MCF 10A (cell line): ENCODE data around the gene RASA2. TPM values are rescaled to one million over a fixed set of nuclear protein-coding genes. Genes with fewer than 3 reads are reported as not detected.

Experiments
- BruUV-seq: library from RNA; stranded (reverse); fragments of 400-500 nt; replicated peaks from 2 replicates; lab custom pipeline; 2021; lab: Mats Ljungman, UMichigan
- CTCF ChIA-PET: fragments of 300-600 bp; sonication (Branson Sonifier 250); formaldehyde crosslinking; extraction: SDS; loops from one replicate; lab custom pipeline; 2021; ENCODE audit warnings: antibody characterized with exemption, inconsistent platforms; lab: Yijun Ruan, JAX
- POLR2A ChIA-PET: fragments of 300-600, 350-650 bp; sonication (Branson Sonifier 250); formaldehyde crosslinking; extraction: SDS; loops from one replicate; lab custom pipeline; 2020; ENCODE audit warnings: antibody characterized with exemption, inconsistent platforms; lab: Yijun Ruan, JAX
- DNase-seq: peaks from one replicate; pipeline ENCODE4 v3.0.0-alpha.2; 2018; ENCODE audit not compliant: unreplicated experiment
- H3K27ac Mint-ChIP-seq: one replicate; pipeline ENCODE4 v1.8.0; 2022; ENCODE audit warnings: mild to moderate bottlenecking, low read depth, mixed read lengths; ENCODE audit not compliant: unreplicated experiment
- H3K27me3 Mint-ChIP-seq: one replicate; pipeline ENCODE4 v1.8.0; 2022; ENCODE audit warnings: mixed read lengths; ENCODE audit not compliant: insufficient read depth, unreplicated experiment
- H3K36me3 Mint-ChIP-seq: one replicate; pipeline ENCODE4 v1.8.0; 2022; ENCODE audit warnings: mild to moderate bottlenecking, moderate library complexity, mixed read lengths; ENCODE audit not compliant: insufficient read depth, unreplicated experiment
- H3K4me1 Mint-ChIP-seq: one replicate; pipeline ENCODE4 v1.8.0; 2022; ENCODE audit warnings: mixed read lengths; ENCODE audit not compliant: insufficient read depth, unreplicated experiment
- H3K4me3 Mint-ChIP-seq: one replicate; pipeline ENCODE4 v1.8.0; 2022; ENCODE audit warnings: mild to moderate bottlenecking, moderate library complexity, mixed read lengths; ENCODE audit not compliant: unreplicated experiment
- H3K9me3 Mint-ChIP-seq: one replicate; pipeline ENCODE4 v1.8.0; 2022; ENCODE audit warnings: mixed read lengths; ENCODE audit not compliant: unreplicated experiment
- CTCF ChIP-seq: fragments of 200-600 bp; IDR thresholded peaks from one replicate; pipeline ENCODE4 v1.8.0; 2022; ENCODE audit warnings: antibody characterized with exemption, mild to moderate bottlenecking; ENCODE audit not compliant: unreplicated experiment
- intact Hi-C: fragments of 100-400 bp; cut with micrococcal nuclease; formaldehyde crosslinking; loops from 2 replicates; pipeline ENCODE4 v1.14.1; 2022
- total RNA-seq: library from RNA; stranded (reverse); gene quantifications from 2 replicates; pipeline ENCODE4 v1.2.3, GENCODE V29; 2022

Gene RASA2
- total RNA-seq, 1 experiment from 2014 or later: 19.5 TPM

DNA sequence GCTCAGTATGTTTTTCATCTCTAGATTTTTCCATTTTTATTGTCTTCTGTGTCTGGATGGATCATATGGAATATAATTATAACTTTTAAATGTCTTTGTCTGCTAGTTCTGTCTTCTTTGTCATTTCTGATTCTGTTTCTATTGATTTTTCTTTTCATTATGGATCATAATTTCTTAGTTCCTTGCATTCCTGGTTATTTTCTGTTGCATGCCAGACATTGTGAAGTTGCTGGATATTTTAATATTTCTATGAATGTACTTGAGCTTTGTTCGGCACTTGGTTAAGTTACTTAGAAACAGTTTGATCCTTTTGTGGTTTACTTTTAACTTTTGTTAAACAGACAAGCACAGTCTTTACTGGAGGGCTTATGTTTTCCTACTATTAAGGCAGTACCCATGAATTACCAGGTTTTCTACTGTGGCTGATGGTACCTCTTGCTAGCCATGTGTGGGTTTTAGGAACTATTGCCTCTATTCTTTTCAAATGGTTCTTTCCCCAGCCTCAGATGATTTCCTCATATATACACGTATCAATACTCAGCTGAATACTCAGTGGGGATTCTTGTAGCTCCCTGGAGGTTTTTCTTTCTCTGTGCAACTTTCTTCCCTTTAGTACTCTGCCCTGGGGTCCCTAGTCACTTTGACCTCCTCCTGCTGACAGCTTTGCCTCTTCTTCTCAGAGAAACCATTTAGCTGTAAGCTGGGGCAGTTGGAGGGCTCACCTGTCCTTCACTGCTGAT lies 64.3 kb downstream of the RASA2 start:
- Mint-ChIP-seq H3K36me3 (peaks cover 27% of the 10 kb centered on the region), H3K4me3 (no peak overlapping the region), H3K9me3 (peaks cover 21% of the 10 kb centered on the region), H3K27ac (no peak overlapping the region), H3K4me1 (no peaks in the 10 kb centered on the region), H3K27me3 (no peaks in the 10 kb centered on the region)
- CTCF ChIA-PET: interaction anchor here (0.5 to 1.3 kb wide), 6 partner anchors 15 to 109 kb away, joined by 3 to 6 read pairs (median 4); no protein-coding TSS in a partner anchor
- TF ChIP-seq CTCF: no peak
- no TSS peak for BruUV-seq
- POLR2A ChIA-PET: no interaction called here
- DNase-seq: no peak
- intact Hi-C loops: no loop called here

DNA sequence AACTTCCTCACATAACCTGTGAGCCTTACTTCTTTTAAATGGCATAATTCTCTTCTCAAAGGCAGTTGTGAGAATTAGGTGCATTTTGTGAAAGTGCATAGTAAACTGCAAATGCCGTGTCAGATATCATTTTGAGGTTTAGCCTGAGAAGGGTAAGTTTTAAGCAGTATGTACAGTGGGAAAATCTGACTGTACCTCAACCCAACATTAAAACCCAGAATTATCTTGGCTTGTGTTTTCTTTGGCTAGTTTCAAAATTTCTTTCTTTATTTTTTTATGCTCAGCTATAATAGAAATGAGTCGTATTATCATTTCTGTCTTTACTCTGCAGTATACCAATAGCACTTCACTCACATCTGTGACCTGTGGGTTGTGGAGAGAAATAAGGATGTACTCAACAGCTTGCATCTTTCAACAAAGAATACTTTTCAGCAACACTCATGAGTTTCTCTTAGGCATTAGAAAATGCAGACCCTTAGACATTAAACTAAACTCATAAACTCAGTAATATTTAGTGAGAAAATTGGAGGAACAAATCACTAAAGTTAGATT lies 65.7 kb downstream of the RASA2 start:
- ChIA-PET POLR2A (interaction anchor here (0.6 to 1.0 kb wide), 2 partner anchors 11 to 325 kb away, joined by 3 read pairs; no protein-coding TSS in a partner anchor), CTCF (interaction anchor here (0.7 to 1.6 kb wide), 4 partner anchors 8 to 595 kb away, joined by 3 to 14 read pairs (median 4); no protein-coding TSS in a partner anchor)
- no TSS peak for BruUV-seq
- H3K4me1 Mint-ChIP-seq: no peaks in the 10 kb centered on the region
- peaks cover 12% of the 10 kb centered on the region for H3K9me3 Mint-ChIP-seq
- H3K36me3 Mint-ChIP-seq: peaks cover 13% of the 10 kb centered on the region
- H3K27ac Mint-ChIP-seq: no peak overlapping the region
- intact Hi-C loops: no loop called here
- no peak for TF ChIP-seq CTCF
- DNase-seq: no peak
- H3K27me3 Mint-ChIP-seq: no peaks in the 10 kb centered on the region
- no peak overlapping the region for H3K4me3 Mint-ChIP-seq

DNA sequence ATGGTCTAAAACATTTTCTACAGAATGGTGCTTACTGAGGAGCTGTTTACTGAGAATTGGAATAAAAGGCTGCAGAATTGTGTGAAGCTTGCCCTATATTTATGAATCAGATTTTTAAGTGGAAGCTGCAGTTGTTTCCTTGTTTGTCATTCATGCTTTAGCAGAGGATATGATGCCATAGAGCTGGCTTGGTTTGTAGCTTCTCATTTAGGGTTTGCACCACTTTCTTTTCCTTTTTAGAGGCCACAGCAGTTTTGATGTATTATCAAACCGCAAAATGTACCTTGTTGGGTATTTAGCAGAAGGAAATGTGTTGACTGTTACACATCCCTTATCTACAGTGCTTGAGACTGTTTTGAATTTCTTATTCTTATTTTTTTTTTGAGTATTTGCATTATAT lies 66.2 kb downstream of the RASA2 start:
- CTCF ChIA-PET: interaction anchor here (0.6 to 1.6 kb wide), 5 partner anchors 8 to 595 kb away, joined by 3 to 14 read pairs (median 3); no protein-coding TSS in a partner anchor
- POLR2A ChIA-PET: interaction anchor here (1.0 kb wide), 1 partner anchor 11 kb away, joined by 3 read pairs; no protein-coding TSS in a partner anchor
- no peak overlapping the region for H3K27ac Mint-ChIP-seq
- no peaks in the 10 kb centered on the region for H3K27me3 Mint-ChIP-seq
- H3K4me3 Mint-ChIP-seq: no peak overlapping the region
- no TSS peak for BruUV-seq
- intact Hi-C loops: no loop called here
- peaks cover 7% of the 10 kb centered on the region for H3K36me3 Mint-ChIP-seq
- no peak for TF ChIP-seq CTCF
- DNase-seq: no peak
- peaks cover 12% of the 10 kb centered on the region for H3K9me3 Mint-ChIP-seq
- no peaks in the 10 kb centered on the region for H3K4me1 Mint-ChIP-seq

- Mint-ChIP-seq H3K27me3 (no peaks in the 10 kb centered on the region), H3K4me3 (no peak overlapping the region), H3K9me3 (no peaks in the 10 kb centered on the region), H3K36me3 (peaks cover 5% of the 10 kb centered on the region), H3K4me1 (no peaks in the 10 kb centered on the region), H3K27ac (no peak overlapping the region)
- intact Hi-C loops: no loop called here
- ChIA-PET CTCF (interaction anchor here (0.6 to 2.6 kb wide), 9 partner anchors 63 to 450 kb away, joined by 3 to 8 read pairs (median 3); no protein-coding TSS in a partner anchor), POLR2A (interaction anchor here (1.0 kb wide), 1 partner anchor 95 kb away, joined by 3 read pairs; no protein-coding TSS in a partner anchor)
- no peak for TF ChIP-seq CTCF
- DNase-seq: no peak
- no TSS peak for BruUV-seq
Observed at GRCh38 chr3:141556034-141556433, 69.2 kb downstream of the RASA2 start.
